ENCODE data around the gene CDC42BPA.

Gene CDC42BPA

DNA sequence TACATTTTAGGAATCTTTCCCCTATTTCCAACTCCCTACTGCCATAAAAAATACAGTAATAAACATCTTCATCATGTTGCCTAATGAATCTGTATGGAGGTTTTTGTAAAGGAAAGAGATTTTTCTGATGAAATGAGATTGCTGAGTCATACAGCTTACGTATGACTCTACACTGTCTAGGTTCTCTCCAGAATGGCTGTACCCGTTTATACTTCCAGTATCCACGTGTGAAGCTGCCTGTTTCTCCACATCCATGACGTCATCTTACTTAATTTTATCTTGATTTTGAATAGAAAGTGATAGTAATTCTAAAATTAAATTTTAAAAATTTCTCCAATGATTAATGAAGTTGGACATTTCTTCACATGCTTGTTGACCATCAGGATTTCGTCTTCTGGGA, 274.5 kb downstream of the CDC42BPA start (continued):
- no peak for TF ChIP-seq ZNF565 (CRISPR knock-in tag; conservative IDR thresholded peaks at IDR 0.05; ENCODE audit: low read depth)

DNA sequence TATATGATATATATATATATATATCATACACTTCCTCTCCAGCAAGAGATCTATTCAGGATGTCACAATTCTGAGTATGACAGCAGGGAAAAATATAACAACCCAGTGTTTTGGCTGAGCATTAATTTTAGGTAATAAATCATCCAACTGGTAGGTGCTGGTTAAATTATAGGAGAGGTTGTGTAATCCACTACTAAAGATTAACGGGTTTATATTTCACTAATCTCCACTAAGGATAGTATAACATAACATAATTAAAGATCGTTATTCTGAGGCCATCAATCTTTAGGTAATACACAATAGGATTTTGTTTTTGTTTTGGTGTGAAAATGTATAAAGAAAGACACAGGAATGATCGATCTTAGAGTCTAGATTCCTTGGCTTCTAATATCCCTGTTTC, 276.0 kb downstream of the CDC42BPA start:
- TF ChIP-seq GLIS3 (CRISPR knock-in tag; IDR thresholded peaks at IDR 0.05) (no peak), ZNF8 (CRISPR knock-in tag; IDR thresholded peaks at IDR 0.05) (no peak), CSDC2 (CRISPR knock-in tag; IDR thresholded peaks at IDR 0.05) (no peak), ZFP3 (CRISPR knock-in tag; IDR thresholded peaks at IDR 0.05) (no peak), ZFP30 (CRISPR knock-in tag; IDR thresholded peaks at IDR 0.05) (no peak), ESRRG (CRISPR knock-in tag; IDR thresholded peaks at IDR 0.05) (no peak), BACH2 (CRISPR knock-in tag; IDR thresholded peaks at IDR 0.05; ENCODE audit: borderline replicate concordance) (no peak), OSR1 (CRISPR knock-in tag; IDR thresholded peaks at IDR 0.05) (no peak), ARNTL (CRISPR knock-in tag; IDR thresholded peaks at IDR 0.05; ENCODE audit: borderline replicate concordance, low read depth) (no peak), ZNF565 (CRISPR knock-in tag; conservative IDR thresholded peaks at IDR 0.05; ENCODE audit: low read depth) (no peak), TCF4 (CRISPR knock-in tag; IDR thresholded peaks at IDR 0.05; ENCODE audit: borderline replicate concordance) (no peak), ZNF70 (CRISPR knock-in tag; IDR thresholded peaks at IDR 0.05) (no peak)
- TF ChIP-seq, protein P1, sequence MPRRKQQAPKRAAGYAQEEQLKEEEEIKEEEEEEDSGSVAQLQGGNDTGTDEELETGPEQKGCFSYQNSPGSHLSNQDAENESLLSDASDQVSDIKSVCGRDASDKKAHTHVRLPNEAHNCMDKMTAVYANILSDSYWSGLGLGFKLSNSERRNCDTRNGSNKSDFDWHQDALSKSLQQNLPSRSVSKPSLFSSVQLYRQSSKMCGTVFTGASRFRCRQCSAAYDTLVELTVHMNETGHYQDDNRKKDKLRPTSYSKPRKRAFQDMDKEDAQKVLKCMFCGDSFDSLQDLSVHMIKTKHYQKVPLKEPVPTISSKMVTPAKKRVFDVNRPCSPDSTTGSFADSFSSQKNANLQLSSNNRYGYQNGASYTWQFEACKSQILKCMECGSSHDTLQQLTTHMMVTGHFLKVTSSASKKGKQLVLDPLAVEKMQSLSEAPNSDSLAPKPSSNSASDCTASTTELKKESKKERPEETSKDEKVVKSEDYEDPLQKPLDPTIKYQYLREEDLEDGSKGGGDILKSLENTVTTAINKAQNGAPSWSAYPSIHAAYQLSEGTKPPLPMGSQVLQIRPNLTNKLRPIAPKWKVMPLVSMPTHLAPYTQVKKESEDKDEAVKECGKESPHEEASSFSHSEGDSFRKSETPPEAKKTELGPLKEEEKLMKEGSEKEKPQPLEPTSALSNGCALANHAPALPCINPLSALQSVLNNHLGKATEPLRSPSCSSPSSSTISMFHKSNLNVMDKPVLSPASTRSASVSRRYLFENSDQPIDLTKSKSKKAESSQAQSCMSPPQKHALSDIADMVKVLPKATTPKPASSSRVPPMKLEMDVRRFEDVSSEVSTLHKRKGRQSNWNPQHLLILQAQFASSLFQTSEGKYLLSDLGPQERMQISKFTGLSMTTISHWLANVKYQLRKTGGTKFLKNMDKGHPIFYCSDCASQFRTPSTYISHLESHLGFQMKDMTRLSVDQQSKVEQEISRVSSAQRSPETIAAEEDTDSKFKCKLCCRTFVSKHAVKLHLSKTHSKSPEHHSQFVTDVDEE (CRISPR knock-in tag; IDR thresholded peaks at IDR 0.05): no peak
- TF ChIP-seq, protein P2, sequence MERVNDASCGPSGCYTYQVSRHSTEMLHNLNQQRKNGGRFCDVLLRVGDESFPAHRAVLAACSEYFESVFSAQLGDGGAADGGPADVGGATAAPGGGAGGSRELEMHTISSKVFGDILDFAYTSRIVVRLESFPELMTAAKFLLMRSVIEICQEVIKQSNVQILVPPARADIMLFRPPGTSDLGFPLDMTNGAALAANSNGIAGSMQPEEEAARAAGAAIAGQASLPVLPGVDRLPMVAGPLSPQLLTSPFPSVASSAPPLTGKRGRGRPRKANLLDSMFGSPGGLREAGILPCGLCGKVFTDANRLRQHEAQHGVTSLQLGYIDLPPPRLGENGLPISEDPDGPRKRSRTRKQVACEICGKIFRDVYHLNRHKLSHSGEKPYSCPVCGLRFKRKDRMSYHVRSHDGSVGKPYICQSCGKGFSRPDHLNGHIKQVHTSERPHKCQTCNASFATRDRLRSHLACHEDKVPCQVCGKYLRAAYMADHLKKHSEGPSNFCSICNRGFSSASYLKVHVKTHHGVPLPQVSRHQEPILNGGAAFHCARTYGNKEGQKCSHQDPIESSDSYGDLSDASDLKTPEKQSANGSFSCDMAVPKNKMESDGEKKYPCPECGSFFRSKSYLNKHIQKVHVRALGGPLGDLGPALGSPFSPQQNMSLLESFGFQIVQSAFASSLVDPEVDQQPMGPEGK (CRISPR knock-in tag; IDR thresholded peaks at IDR 0.05; ENCODE audit: borderline replicate concordance): no peak
- TF ChIP-seq, protein P3, sequence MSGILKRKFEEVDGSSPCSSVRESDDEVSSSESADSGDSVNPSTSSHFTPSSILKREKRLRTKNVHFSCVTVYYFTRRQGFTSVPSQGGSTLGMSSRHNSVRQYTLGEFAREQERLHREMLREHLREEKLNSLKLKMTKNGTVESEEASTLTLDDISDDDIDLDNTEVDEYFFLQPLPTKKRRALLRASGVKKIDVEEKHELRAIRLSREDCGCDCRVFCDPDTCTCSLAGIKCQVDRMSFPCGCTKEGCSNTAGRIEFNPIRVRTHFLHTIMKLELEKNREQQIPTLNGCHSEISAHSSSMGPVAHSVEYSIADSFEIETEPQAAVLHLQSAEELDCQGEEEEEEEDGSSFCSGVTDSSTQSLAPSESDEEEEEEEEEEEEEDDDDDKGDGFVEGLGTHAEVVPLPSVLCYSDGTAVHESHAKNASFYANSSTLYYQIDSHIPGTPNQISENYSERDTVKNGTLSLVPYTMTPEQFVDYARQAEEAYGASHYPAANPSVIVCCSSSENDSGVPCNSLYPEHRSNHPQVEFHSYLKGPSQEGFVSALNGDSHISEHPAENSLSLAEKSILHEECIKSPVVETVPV (CRISPR knock-in tag; IDR thresholded peaks at IDR 0.05): no peak

DNA sequence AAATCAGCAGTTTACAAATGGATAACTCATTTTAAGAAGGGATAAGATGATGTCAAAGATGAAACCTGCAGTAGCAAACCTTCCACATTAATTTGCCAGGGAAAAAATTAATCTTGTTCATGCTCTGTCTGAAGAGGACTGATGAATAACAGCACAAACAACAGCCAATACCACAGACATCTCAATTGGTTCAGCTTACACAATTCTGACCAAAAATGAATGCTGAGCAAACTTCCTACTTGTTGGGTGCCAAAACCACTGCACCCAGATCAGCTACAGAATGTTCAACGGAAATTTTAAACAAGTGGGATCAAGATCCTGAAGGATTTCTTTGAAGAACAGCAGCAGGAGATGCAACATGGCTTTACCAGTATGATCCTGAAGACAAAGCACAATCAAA, 279.9 kb downstream of the CDC42BPA start:
- no peak for ATAC-seq
- TF ChIP-seq, protein P1 (CRISPR knock-in tag; IDR thresholded peaks at IDR 0.05): no peak
- TF ChIP-seq ZC3H10 (CRISPR knock-in tag; IDR thresholded peaks at IDR 0.05) (no peak), PPARA (CRISPR knock-in tag; IDR thresholded peaks at IDR 0.05; ENCODE audit: borderline replicate concordance) (no peak), RARB (CRISPR knock-in tag; IDR thresholded peaks at IDR 0.05) (no peak), SNAI2 (CRISPR knock-in tag; IDR thresholded peaks at IDR 0.05) (no peak), ZFP30 (CRISPR knock-in tag; IDR thresholded peaks at IDR 0.05) (no peak)

More for the DNA sequence above, 276.0 kb downstream of the CDC42BPA start:
- no peak for ATAC-seq

DNA sequence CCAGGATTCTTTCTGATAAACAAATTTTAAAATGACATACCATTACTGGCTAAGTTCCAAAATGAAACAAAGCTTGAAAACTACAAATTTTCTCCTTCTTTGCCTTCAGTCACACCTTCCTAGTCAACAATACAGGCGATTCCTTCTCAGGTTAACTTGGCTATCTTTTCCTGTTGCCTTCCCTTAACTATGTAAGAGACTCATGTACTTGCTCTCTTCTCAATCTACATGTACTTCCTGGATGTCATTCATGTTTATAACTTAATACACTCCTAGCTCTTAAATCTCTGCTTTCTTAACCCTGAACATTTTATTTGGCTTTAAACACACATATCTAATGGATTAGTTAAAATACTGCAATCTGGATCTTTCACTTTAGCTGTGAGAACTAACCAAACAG, 281.2 kb downstream of the CDC42BPA start:
- no peak for ATAC-seq
- TF ChIP-seq, protein P4, sequence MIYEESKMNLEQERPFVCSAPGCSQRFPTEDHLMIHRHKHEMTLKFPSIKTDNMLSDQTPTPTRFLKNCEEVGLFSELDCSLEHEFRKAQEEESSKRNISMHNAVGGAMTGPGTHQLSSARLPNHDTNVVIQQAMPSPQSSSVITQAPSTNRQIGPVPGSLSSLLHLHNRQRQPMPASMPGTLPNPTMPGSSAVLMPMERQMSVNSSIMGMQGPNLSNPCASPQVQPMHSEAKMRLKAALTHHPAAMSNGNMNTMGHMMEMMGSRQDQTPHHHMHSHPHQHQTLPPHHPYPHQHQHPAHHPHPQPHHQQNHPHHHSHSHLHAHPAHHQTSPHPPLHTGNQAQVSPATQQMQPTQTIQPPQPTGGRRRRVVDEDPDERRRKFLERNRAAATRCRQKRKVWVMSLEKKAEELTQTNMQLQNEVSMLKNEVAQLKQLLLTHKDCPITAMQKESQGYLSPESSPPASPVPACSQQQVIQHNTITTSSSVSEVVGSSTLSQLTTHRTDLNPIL (CRISPR knock-in tag; IDR thresholded peaks at IDR 0.05; ENCODE audit: low read depth): no peak
- TF ChIP-seq BACH2 (CRISPR knock-in tag; IDR thresholded peaks at IDR 0.05; ENCODE audit: borderline replicate concordance) (no peak), ZFP3 (CRISPR knock-in tag; IDR thresholded peaks at IDR 0.05) (no peak), ESRRG (CRISPR knock-in tag; IDR thresholded peaks at IDR 0.05) (no peak), ARNTL (CRISPR knock-in tag; IDR thresholded peaks at IDR 0.05; ENCODE audit: borderline replicate concordance, low read depth) (no peak), TCF4 (CRISPR knock-in tag; IDR thresholded peaks at IDR 0.05; ENCODE audit: borderline replicate concordance) (no peak), ZNF565 (CRISPR knock-in tag; conservative IDR thresholded peaks at IDR 0.05; ENCODE audit: low read depth) (no peak), TOX (CRISPR knock-in tag; IDR thresholded peaks at IDR 0.05; ENCODE audit: borderline replicate concordance) (no peak), OSR1 (CRISPR knock-in tag; IDR thresholded peaks at IDR 0.05) (no peak), ZC3H10 (CRISPR knock-in tag; IDR thresholded peaks at IDR 0.05) (no peak), CSDC2 (CRISPR knock-in tag; IDR thresholded peaks at IDR 0.05) (no peak), SNAI2 (CRISPR knock-in tag; IDR thresholded peaks at IDR 0.05) (no peak)
- TF ChIP-seq, protein P5, sequence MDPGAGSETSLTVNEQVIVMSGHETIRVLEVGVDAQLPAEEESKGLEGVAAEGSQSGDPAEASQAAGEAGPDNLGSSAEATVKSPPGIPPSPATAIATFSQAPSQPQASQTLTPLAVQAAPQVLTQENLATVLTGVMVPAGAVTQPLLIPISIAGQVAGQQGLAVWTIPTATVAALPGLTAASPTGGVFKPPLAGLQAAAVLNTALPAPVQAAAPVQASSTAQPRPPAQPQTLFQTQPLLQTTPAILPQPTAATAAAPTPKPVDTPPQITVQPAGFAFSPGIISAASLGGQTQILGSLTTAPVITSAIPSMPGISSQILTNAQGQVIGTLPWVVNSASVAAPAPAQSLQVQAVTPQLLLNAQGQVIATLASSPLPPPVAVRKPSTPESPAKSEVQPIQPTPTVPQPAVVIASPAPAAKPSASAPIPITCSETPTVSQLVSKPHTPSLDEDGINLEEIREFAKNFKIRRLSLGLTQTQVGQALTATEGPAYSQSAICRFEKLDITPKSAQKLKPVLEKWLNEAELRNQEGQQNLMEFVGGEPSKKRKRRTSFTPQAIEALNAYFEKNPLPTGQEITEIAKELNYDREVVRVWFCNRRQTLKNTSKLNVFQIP (CRISPR knock-in tag; IDR thresholded peaks at IDR 0.05; ENCODE audit: borderline replicate concordance, low read depth): no peak
- TF ChIP-seq, protein P2 (CRISPR knock-in tag; IDR thresholded peaks at IDR 0.05; ENCODE audit: borderline replicate concordance): no peak
